GM19035 (cell line): ENCODE measurements around the gene EXPH5.

Experiments
- ATAC-seq: cut with Tn5 transposase; IDR thresholded peaks from one replicate; pipeline ENCODE4 v1.9.1; 2021; ENCODE audit not compliant: unreplicated experiment

The EXPH5 gene

GRCh38 chr11:108568195-108568858, 25.2 kb downstream of the EXPH5 start:
- no peak for ATAC-seq

- ATAC-seq: no peak
These were observed 27.9 kb downstream of the EXPH5 start for GRCh38 chr11:108565653-108566052.

GRCh38 chr11:108562746-108563581, 30.6 kb downstream of the EXPH5 start:
- no peak for ATAC-seq

- ATAC-seq: no peak
These were observed 32.0 kb downstream of the EXPH5 start for GRCh38 chr11:108561535-108561991.

- no peak for ATAC-seq
These were observed 33.7 kb downstream of the EXPH5 start for GRCh38 chr11:108559904-108560303.

GRCh38 chr11:108559340-108559739, 34.2 kb downstream of the EXPH5 start:
- no peak for ATAC-seq

- ATAC-seq: peak; percentile 62
These were observed 35.3 kb downstream of the EXPH5 start for GRCh38 chr11:108558222-108558621.

- no peak for ATAC-seq
These were observed 37.5 kb downstream of the EXPH5 start for GRCh38 chr11:108556019-108556418.

- ATAC-seq: no peak
These were observed 41.7 kb downstream of the EXPH5 start for GRCh38 chr11:108551651-108552462.

- ATAC-seq: no peak
These were observed 44.2 kb downstream of the EXPH5 start for GRCh38 chr11:108549319-108549885.

- ATAC-seq: no peak
These were observed 47.6 kb downstream of the EXPH5 start for GRCh38 chr11:108545909-108546501.

- ATAC-seq: no peak
These were observed 50.1 kb downstream of the EXPH5 start for GRCh38 chr11:108543316-108543964.

- ATAC-seq: no peak
These were observed 52.0 kb downstream of the EXPH5 start for GRCh38 chr11:108541531-108541930.

- no peak for ATAC-seq
These were observed 55.1 kb downstream of the EXPH5 start for GRCh38 chr11:108538502-108538901.

- ATAC-seq: no peak
These were observed 55.5 kb downstream of the EXPH5 start for GRCh38 chr11:108538022-108538424.

- ATAC-seq: no peak
These were observed 56.8 kb downstream of the EXPH5 start for GRCh38 chr11:108536783-108537182.

GRCh38 chr11:108535384-108535955, 58.1 kb downstream of the EXPH5 start:
- ATAC-seq: no peak

- ATAC-seq: no peak
These were observed 59.2 kb downstream of the EXPH5 start for GRCh38 chr11:108534274-108534882.

GRCh38 chr11:108530426-108530825, 63.1 kb downstream of the EXPH5 start:
- ATAC-seq: no peak
